SW480 (cell line): ENCODE data around the gene ZNF556.
A peak's percentile ranks its signal among the peaks of the same experiment; 100 is the strongest.
"Not testable (repeated sequence)": the region's sequence is repeated elsewhere in the genome, so short reads cannot be mapped to it uniquely, and the experiment has no call there.

ENCODE experiments used
- DNase-seq: peaks from one replicate; pipeline ENCODE4 v3.0.0-alpha.2; 2016; ENCODE audit warnings: low spot score

The ZNF556 gene

GRCh38 chr19:2853015-2853606 is 14.0 kb upstream of the ZNF556 start:
- no peak for DNase-seq

- DNase-seq, result no peak
Observed at GRCh38 chr19:2854849-2855248, 12.3 kb upstream of the ZNF556 start.

GRCh38 chr19:2856457-2857050 is 10.6 kb upstream of the ZNF556 start:
- DNase-seq, result no peak

GRCh38 chr19:2858864-2859263 is 8.3 kb upstream of the ZNF556 start:
- no peak for DNase-seq

- no peak for DNase-seq
Observed at GRCh38 chr19:2863816-2864215, 3.3 kb upstream of the ZNF556 start.

- no peak for DNase-seq
Observed at GRCh38 chr19:2865334-2866100, 1.6 kb upstream of the ZNF556 start.

- DNase-seq, result no peak
Observed at GRCh38 chr19:2866495-2867024, 575 bp upstream of the ZNF556 start.

GRCh38 chr19:2869618-2870017 is 2.5 kb downstream of the ZNF556 start:
- peak; percentile 20 for DNase-seq

GRCh38 chr19:2872175-2872574 is 5.0 kb downstream of the ZNF556 start:
- DNase-seq, result not testable (repeated sequence)

- DNase-seq, result no peak
Observed at GRCh38 chr19:2877398-2878331, 10.5 kb downstream of the ZNF556 start.

- DNase-seq, result no peak
Observed at GRCh38 chr19:2883686-2884439, 16.7 kb downstream of the ZNF556 start.

- DNase-seq, result no peak
Observed at GRCh38 chr19:2885736-2886135, 18.6 kb downstream of the ZNF556 start.

- DNase-seq, result peak; percentile 61
Observed at GRCh38 chr19:2887391-2887914, 20.3 kb downstream of the ZNF556 start.

- DNase-seq, result peak; percentile 32
Observed at GRCh38 chr19:2888731-2889224, 21.6 kb downstream of the ZNF556 start.

- DNase-seq, result not testable (repeated sequence)
Observed at GRCh38 chr19:2890531-2890930, 23.4 kb downstream of the ZNF556 start.

- no peak for DNase-seq
Observed at GRCh38 chr19:2896694-2897093, 29.6 kb downstream of the ZNF556 start.

- peak; percentile 96 for DNase-seq
Observed at GRCh38 chr19:2900296-2901252, 33.4 kb downstream of the ZNF556 start, which contains the start of gene ZNF57. Gene ZNF57, plus strand, starts transcription at chr19:2900928. Its CDS starts 118 bp downstream, at chr19:2901046.

- no peak for DNase-seq
Observed at GRCh38 chr19:2902590-2903218, 35.6 kb downstream of the ZNF556 start.

- not testable (repeated sequence) for DNase-seq
Observed at GRCh38 chr19:2903326-2903725, 36.2 kb downstream of the ZNF556 start.
